HG03439 (cell line): ENCODE data around the gene FRMD7.
"Not testable (repeated sequence)": the region's sequence is repeated elsewhere in the genome, so short reads cannot be mapped to it uniquely, and the experiment has no call there.

Experiments used
- ATAC-seq: cut with Tn5 transposase; IDR thresholded peaks from one replicate; pipeline ENCODE4 v1.9.1; 2021; ENCODE audit warnings: mild to moderate bottlenecking, moderate library complexity; ENCODE audit not compliant: unreplicated experiment

FRMD7 gene

GRCh38 chrX:132093239-132093860, 34.5 kb downstream of the FRMD7 start:
- no peak for ATAC-seq

GRCh38 chrX:132092439-132093065, 35.3 kb downstream of the FRMD7 start:
- peak; percentile 80 for ATAC-seq

GRCh38 chrX:132090403-132091159, 37.2 kb downstream of the FRMD7 start:
- ATAC-seq: no peak

- ATAC-seq: no peak
Measured at GRCh38 chrX:132088864-132089263, 39.0 kb downstream of the FRMD7 start.

- ATAC-seq: no peak
Measured at GRCh38 chrX:132086672-132087071, 41.1 kb downstream of the FRMD7 start.

GRCh38 chrX:132085786-132086185, 42.0 kb downstream of the FRMD7 start:
- ATAC-seq: no peak

GRCh38 chrX:132077912-132078311, 49.9 kb downstream of the FRMD7 start:
- no peak for ATAC-seq

GRCh38 chrX:132077414-132077813, 50.4 kb downstream of the FRMD7 start:
- ATAC-seq: no peak

- no peak for ATAC-seq
Measured at GRCh38 chrX:132071254-132071653, 56.6 kb downstream of the FRMD7 start.

GRCh38 chrX:132068405-132068804, 59.4 kb downstream of the FRMD7 start:
- no peak for ATAC-seq

- no peak for ATAC-seq
Measured at GRCh38 chrX:132063862-132064261, 64.0 kb downstream of the FRMD7 start.

GRCh38 chrX:132063334-132063733, 64.5 kb downstream of the FRMD7 start:
- ATAC-seq: no peak

- no peak for ATAC-seq
Measured at GRCh38 chrX:132059973-132060540, 67.8 kb downstream of the FRMD7 start.

GRCh38 chrX:132058975-132059374, 68.8 kb downstream of the FRMD7 start:
- no peak for ATAC-seq

- no peak for ATAC-seq
Measured at GRCh38 chrX:132058050-132058449, 69.8 kb downstream of the FRMD7 start.

GRCh38 chrX:132051778-132052177, 76.0 kb downstream of the FRMD7 start:
- not testable (repeated sequence) for ATAC-seq

- ATAC-seq: no peak
Measured at GRCh38 chrX:132046533-132046932, 81.3 kb downstream of the FRMD7 start.

GRCh38 chrX:132045456-132045855, 82.4 kb downstream of the FRMD7 start:
- no peak for ATAC-seq

- ATAC-seq: no peak
Measured at GRCh38 chrX:132044953-132045352, 82.9 kb downstream of the FRMD7 start.

- ATAC-seq: no peak
Measured at GRCh38 chrX:132043977-132044376, 83.8 kb downstream of the FRMD7 start.

- no peak for ATAC-seq
Measured at GRCh38 chrX:132041015-132041414, 86.8 kb downstream of the FRMD7 start.

GRCh38 chrX:132040066-132040465, 87.8 kb downstream of the FRMD7 start:
- ATAC-seq: no peak
